ENCODE results near the gene CCDC167.

The CCDC167 gene

GRCh38 chr6:37499433-37500293 lies at the start of gene CCDC167:
Gene CCDC167 (minus strand): TSS chr6:37499893. CDS start chr6:37499863, 30 bp downstream.
- peak within 1 kb of the TSS; percentile 62 for H3K4me3 ChIP-seq (ENCODE audit: low read depth, low read length)

DNA sequence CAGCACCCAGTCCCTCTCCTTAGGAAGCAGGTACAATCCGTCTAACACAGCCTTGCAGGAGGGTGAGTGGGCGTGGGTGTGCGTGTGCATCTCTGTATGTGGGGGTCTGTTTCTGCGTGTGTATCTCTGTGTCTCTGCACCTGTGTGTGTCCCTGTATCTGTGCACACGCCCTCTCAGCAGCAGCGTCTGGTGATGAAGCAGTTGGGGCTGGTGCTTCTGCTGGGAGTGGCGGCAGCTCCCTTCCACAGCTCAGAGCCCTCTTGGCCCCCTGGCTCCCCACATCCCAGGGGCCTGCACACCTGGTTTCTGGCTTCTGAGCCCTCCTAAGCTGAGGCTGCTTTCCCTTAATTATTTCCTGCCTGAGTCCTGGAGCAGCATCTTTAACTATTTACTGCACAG lies 49.5 kb upstream of the CCDC167 start:
- no peak overlapping the region for H3K4me3 ChIP-seq (ENCODE audit: low read depth, low read length)

DNA sequence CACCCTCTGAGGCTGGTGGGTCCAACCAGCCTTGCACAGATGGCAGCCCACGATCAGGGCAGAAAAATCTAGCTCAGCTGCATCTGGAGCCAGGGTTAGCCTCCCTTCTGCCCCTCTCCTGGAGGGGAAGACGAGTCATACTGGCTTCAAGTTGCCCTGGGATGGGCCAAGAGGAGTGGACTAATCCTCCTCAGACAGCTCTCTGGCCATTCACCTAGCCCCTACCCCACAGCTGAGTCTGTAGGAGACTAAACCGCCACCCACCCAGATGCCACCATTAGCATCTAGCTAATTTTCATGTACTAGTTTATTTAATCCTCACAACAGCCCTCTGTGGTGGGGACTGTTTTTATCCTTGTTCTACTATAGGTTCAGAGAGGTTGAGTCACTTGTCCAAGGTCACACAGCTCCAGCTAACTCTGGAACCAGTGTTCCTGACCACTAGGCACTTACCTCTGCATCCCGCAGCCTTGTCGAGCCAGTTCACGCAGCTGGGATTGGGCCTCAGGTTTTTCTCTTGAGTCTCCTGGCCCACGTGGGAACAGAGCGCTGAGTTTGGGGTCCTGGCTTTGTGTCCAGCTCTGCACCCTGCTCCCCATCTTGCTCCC lies 48.5 kb upstream of the CCDC167 start:
- H3K4me3 ChIP-seq (ENCODE audit: low read depth, low read length) = no peak overlapping the region

- H3K4me3 ChIP-seq (ENCODE audit: low read depth, low read length) = no peak overlapping the region
Observed at GRCh38 chr6:37547564-37548061, 47.9 kb upstream of the CCDC167 start.

GRCh38 chr6:37546141-37546871 lies 46.6 kb upstream of the CCDC167 start:
- H3K4me3 ChIP-seq (ENCODE audit: low read depth, low read length) = no peak overlapping the region

DNA sequence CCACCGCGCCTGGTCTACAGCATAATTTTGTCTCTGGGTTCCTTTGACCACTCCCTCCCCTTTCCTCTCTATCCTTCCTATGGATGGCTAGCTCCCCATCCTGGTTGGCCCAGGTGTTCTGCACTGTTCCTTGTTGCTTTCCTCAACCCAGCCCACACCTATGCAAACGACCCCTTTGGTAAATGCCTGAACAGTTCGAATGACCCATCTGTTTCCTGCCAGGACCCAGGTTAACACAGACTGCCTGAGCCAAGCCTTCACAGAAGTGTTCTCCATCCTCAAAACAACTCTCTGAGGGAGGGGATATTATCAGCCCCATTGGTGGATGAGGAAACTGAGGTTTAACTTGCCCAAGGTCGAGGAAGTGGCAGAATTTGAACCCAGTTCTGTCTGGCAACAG lies 44.8 kb upstream of the CCDC167 start:
- no peak overlapping the region for H3K4me3 ChIP-seq (ENCODE audit: low read depth, low read length)

DNA sequence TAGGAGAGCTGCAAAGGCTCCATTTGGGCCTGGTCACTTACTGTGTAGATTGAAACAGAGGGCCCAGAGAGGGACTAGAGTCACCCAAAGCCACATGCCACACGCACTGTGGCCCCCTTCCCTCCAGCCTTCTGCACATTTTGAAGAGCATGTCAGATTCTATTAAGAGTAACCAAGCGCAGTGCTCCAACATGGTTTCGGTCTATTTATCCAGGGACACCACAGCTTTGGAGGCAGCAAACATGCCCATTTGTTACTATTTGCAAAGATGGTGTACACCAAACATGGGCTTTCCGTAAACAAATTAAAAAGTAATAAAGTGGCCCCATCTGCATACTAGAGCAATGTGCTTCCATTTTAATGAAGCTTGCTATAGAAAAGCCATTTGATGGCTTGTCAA lies 43.7 kb upstream of the CCDC167 start:
- no peak overlapping the region for H3K4me3 ChIP-seq (ENCODE audit: low read depth, low read length)

GRCh38 chr6:37541346-37541745 lies 41.7 kb upstream of the CCDC167 start:
- H3K4me3 ChIP-seq (ENCODE audit: low read depth, low read length) = no peak overlapping the region

DNA sequence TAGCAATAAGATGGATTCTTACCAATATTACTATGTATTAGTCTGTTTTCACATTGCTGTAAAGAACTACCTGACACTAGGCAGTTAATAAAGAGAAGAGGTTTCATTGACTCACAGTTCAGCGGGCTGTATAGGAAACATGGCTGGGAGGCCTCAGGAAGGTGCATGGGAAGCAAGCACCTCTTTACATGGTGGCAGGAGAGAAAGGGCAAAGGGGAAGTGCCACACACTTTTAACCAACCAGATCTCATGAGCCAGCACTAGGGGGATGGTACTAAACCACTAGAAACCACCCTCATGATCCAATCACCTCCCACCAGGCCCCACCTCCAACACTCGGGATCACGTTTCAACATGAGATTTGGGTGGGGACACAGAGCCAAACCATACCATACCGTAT lies 40.7 kb upstream of the CCDC167 start:
- H3K4me3 ChIP-seq (ENCODE audit: low read depth, low read length) = no peak overlapping the region

DNA sequence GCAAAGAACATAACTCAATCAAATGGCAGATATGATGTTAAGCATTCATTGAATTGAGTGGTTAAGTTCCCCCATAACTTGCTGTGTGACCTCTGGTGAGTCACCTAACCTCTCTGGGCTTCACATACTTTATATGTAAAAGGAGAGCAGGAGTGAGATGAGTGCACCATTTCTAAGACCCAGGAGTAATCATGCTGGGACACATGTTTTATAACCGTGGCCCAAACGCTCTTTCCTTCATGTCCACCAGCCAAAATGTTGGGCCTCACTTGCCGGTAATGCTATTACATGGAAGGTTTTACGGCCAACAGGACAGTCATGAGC lies 40.3 kb upstream of the CCDC167 start:
- H3K4me3 ChIP-seq (ENCODE audit: low read depth, low read length) = no peak overlapping the region

DNA sequence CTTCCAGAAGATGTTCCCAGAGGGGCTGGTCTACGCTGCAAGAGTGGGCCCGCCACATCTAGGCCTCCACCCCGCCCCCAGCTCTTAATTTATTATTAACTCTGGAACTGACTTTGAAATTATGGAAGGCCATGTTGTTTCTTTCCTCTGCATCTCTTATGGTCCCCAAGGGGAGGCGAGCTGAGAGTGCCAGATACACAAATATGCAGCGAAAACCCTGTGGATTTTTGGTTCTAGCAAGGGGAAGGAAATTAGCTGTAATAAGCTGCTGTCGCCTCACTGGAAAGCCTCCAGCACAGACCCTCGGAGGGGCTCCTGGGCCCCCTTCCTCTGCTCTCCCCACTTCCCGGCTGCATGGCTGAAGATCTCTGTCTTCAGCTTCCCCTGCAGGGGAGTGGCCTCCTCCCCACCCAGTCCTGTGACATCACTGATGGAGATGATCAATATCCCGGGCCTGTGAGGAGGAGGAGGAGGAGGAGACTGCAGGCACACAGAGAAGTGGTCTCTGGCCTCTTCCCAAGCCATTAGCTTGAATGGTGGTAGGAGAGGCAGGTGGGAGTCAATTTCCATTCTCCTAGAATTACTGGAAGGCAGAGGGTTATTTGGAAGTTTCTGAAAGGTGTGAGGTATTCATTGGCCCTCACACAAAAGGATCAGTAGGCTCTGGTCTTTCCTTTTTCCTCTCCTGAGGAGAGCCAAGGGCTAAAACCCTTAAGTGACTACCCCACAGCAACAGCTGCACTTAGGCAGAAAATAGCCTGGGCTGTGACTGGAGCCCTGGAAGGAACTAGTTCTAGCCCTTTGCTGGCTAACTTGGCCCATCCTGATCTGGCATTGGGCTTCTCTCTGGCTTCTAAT lies 39.7 kb upstream of the CCDC167 start:
- H3K4me3 ChIP-seq (ENCODE audit: low read depth, low read length) = no peak overlapping the region

DNA sequence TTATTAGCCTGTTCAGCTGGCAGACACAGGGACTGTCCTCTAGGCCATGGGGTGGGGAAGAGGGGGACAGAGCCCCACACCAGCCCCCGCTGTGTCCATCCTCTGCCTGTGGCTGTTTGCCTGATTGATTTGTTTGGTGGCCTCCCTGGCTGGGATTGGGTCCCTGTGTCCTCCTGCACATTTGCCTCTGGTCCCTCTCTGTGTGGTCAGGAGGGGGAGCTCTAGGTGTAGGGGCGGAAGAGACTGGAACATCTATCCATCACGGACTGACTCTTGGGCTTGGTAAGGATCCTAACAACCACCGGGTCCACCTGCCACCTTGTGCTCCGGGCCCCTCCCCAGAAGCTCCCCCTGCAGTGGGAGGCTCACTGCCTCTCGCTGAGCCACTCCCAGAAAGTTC lies 38.4 kb upstream of the CCDC167 start:
- no peak overlapping the region for H3K4me3 ChIP-seq (ENCODE audit: low read depth, low read length)

GRCh38 chr6:37537548-37537947 lies 37.9 kb upstream of the CCDC167 start:
- H3K4me3 ChIP-seq (ENCODE audit: low read depth, low read length) = no peak overlapping the region

- peak overlapping the region; percentile 47 for H3K4me3 ChIP-seq (ENCODE audit: low read depth, low read length)
Observed at GRCh38 chr6:37536491-37537190, 36.9 kb upstream of the CCDC167 start.

- peak overlapping the region; percentile 47 for H3K4me3 ChIP-seq (ENCODE audit: low read depth, low read length)
Observed at GRCh38 chr6:37535759-37536490, 36.2 kb upstream of the CCDC167 start.

- H3K4me3 ChIP-seq (ENCODE audit: low read depth, low read length) = peak overlapping the region; percentile 47
Observed at GRCh38 chr6:37535428-37535758, 35.7 kb upstream of the CCDC167 start.

- no peak overlapping the region for H3K4me3 ChIP-seq (ENCODE audit: low read depth, low read length)
Observed at GRCh38 chr6:37534893-37535292, 35.2 kb upstream of the CCDC167 start.

DNA sequence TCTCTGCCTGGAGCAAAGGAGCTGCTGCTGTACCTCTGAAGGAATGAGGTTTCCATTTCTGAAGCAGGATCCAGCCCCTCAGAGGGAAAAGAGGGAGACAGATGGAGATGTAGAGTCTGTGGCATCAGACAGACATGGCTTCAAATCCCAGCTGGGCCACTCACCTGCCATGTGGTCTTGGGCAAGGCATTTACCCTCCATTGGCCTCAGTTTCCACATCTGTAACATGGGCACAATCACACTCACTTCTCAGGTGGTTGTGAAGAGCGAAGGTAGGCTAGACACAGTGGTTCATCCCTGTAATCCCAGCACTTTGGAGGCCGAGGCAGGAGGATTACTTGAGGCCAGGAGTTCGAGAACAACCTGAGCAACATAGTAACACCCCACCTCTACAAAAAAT lies 32.4 kb upstream of the CCDC167 start:
- no peak overlapping the region for H3K4me3 ChIP-seq (ENCODE audit: low read depth, low read length)

- H3K4me3 ChIP-seq (ENCODE audit: low read depth, low read length) = no peak overlapping the region
Observed at GRCh38 chr6:37531437-37532036, 31.8 kb upstream of the CCDC167 start.

Measured in iPS-11a (cell line).